NCI-H1092 treated with DMSO at 0.1 percent for 48 hours (cell line): Measurements from ENCODE around the gene PTPN13.

ENCODE experiments used
- DNase-seq: peaks from one replicate; lab custom pipeline; 2025; lab: John Stamatoyannopoulos, UW

The PTPN13 gene

DNA sequence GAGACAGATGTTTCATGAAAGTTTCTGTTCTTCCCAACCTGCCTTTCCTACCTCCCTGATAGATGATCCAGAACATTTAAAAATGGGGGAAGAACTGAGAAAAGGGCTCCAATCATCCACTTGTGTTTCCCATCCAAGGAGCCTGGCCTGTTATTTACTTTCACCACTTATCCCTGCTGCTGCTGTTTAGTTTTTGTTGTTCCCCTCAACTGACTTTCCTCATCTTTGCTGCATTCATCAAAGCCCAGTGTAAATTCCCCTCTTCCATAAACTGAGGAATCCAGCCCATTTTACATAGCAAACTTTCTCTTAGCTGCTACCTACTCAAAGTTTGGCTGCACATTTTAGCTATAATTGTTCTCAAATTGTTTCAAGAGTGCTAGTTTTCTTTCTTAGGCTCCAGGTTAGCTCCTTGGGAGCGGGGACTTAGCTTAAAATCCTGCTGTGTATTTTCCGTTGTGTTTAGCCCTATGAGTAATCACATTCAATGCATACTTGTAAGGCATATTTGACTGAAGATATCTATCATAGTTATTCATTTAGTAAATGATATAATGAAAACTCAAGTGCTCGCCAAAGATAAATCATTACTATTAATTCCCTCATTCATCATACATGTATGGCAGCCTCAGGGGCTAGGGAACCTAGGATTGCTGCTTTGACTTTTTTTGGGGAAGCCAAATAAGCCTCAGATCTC lies 1.4 kb upstream of the PTPN13 start:
- no peak for DNase-seq

DNA sequence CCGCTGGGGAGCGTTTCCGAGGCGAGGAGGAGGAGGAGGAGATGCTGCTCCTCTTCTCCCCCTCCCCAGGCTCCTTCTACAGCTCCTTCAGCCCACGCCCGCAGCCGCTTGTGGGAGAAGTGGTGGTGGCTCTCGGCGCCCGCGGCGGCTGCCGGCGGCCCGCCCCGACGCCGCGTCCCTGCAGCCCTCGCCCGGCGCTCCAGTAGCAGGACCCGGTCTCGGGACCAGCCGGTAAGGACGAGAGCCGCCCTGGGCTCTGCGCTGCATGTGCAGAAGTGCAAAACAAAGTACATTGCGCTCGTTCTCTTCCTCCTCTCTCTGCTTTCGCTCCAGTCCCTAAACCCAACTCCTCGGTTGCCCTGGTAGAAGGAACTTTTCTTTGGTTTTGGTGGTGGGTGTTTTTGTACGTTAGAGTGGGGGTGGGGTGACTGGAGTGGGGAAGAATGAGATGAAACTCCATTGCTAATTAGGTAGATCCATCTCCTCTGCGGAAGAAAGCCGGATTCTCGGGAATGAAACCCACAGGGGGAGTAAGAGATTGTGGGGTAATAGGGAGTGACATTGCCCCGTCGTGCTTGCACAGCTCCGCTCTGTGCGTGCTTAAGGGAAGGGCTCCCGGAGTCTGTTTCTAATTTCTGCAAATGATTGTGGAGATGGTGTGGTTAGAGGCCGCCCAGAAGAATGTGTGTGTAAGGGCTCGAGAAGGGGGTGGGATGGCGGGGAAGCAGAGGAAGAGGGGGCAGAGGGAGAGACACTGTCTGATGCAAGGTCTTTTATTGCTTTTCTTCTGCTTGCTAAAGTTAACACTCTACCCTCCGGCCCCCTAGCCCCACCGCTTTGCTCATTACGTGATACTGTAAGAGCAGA lies 677 bp downstream of the PTPN13 start:
- no peak for DNase-seq

DNA sequence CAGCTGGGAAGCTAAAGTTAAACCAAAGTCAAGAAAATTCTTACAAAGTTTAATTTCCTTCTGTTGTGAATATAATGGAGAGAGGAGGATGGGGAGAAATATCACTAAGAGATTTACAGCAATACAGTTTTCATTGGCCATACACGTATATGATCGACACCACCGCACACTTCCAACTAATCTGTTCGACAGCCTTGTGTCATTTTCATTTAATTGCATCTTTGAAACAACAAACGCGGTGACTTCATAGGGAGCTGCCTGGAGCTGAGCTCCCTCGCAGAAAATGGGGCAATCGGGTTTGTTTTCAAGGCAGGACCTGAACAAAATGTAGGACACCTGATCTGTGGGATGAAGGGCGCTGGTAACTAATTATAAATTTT lies 1.3 kb downstream of the PTPN13 start:
- no peak for DNase-seq

DNA sequence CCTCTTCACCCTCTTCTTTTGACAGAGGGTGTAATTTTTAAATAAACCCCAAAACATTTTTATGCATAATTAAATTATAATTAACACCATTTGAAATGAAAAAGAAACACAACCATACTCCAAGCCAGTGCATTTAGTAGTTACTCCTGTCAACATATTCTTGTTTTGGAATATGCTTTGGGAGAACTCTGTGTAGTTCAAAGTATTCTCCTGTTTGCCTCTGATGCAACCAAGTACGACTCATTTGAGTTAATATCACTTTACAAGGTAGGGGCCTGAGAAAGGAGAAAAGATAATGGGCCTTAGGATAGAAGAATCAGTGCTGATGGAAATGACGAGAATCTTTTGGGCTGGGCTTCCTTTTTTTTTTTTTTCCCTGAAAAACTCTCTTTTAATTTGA lies 2.7 kb downstream of the PTPN13 start:
- no peak for DNase-seq

DNA sequence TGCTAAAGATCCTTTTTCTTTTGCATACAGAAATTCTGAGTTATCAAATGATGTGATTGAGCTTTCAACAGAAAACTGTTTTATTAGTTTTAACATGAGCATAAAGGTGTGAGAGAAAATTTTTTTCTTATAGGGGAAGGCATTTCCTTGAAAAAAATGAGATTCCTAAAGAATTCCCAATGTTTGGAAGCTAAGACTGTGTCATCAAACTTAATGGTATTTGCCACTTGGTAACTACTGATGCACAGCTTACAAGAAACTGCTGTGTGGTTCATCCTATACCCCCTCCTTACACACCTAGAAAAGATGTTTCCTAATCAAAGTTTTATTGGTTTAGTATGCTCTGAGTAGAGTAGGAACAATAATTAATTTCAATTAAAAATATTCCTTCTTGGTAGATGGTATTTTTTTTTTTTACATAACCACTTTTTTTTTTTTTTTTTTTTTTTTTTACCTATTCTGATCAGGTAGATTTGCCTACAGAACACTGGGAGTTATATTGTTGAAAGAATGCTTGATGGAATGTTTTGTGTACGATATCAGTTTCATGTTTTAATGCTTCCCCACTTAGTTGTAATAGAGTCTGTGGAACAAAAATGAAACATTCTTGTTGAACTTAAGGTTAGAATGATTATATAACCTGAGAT lies 6.0 kb downstream of the PTPN13 start:
- DNase-seq: no peak

DNA sequence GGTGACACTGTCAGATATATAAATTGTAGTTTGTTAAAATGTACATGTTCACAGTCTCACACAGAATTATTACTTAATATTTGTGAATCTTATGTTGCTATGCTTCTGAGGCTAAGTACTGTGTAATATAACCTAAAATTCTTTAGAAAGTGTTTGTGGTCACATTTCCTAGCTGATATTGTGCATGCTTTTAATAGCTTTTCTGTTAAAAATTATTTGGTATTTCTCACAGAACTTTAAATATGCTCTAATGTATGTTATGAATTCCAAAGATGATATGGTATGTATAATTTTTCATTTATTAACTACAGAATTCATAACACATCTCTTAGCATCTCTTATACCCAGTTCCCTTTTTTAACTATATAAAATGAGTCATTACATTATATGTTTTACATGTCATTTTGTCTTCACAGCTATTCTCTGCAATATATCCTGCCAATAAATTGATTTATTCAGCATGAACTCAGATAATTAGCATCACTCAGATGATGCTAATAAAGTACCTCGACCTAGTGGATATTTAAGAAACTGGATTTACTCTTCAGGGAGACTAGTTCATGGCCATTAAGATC lies 9.3 kb downstream of the PTPN13 start:
- no peak for DNase-seq

DNA sequence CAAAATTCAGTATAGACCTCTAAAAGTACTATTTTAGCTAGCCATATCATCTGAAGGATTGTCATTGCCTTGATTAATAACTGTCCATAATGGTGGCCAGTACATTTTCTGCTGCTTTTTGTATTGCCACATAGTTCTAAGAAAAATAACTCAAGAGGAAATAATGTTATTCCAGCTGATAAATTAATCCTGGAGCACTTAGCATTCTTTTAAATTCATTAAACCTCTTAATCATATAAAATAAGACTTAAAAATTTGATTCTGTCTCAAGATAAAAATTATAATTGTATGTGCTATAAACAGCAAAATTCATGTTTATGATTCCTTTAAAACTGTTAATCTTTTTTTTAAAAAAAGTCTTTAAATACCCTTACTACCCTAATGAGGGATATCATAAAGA lies 12.7 kb downstream of the PTPN13 start:
- no peak for DNase-seq

DNA sequence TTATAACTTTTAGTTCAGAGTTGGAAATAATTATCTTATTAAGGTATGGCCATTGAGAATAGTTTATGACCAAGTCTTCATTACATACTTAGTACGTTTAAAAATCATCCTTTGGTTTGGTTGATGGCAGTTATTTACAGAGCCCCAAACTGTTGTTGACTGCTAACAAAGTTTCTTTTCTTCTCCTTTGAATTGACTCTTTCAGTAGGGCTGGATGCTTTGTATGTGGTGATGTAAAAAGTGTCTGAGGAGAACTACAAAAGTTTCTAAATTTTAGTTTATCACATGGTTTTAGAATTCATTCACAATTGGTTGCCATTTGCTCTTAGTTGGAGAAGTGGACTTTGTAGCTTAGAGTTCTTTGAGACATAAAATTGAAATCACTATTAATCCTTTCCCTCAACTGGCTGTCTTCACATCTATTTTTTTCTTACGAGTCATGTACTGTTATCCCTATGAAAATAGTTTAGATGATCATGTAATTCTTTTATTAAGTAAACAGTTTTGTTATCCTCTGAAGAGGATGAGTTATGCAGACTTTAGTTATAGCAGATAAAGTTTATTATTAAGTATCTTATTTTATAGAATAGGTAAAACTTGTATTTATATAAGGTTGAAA lies 14.8 kb downstream of the PTPN13 start:
- no peak for DNase-seq

DNA sequence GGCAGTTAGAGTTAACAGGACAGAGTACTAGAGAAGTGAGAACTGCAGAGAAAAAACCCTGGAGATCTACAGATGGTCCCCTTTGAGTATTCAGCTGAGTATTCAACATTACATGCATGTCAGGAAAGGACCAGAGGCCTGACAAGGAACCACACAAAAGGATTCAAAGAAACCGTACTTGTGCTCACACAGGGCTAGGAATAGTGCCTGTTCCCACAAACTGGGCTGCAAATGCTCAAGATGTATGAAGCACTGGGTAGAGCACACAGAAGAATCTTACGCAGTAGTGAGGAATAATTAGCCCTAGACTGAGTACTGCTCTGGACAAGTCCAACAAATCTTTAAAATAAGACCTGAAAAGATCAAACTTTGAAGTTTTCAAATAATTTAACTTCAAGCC lies 17.6 kb downstream of the PTPN13 start:
- DNase-seq: no peak

DNA sequence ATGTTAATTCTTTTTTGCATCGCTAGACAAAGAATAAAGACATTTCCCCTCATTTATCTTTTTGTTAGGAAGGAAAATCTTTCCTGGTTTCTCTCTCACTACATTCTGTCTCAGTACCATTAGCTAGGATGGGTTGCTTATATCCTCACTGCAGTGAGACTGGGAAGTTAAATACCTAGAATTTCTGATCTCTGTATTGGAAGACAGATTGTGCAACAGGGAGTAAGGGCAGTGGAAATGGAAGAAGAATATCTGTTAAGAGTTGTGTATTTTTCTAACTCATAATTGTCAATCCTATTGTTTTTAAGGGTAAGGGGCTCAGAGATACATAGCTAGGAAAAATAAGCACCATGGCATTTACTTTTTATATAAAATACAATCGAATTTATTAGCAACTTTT lies 19.6 kb downstream of the PTPN13 start:
- DNase-seq: no peak

DNA sequence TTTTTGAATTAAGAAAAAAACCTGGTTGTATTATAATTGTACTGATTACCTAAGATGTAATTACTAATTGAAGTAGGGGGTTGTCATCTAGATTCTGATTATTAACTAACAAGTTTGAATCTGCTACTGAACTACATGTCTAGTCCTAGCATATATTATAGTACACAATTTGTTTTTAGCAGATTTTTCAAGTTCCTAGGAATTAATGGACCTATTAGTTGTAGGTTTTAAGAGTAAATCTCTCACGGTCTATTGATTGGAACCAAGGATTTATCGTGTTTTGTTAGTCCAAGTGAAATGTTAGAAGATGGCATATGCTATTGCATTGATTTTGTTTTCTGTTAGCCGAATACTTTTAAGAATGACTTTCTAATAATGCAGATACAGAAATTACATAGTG lies 20.8 kb downstream of the PTPN13 start:
- no peak for DNase-seq

DNA sequence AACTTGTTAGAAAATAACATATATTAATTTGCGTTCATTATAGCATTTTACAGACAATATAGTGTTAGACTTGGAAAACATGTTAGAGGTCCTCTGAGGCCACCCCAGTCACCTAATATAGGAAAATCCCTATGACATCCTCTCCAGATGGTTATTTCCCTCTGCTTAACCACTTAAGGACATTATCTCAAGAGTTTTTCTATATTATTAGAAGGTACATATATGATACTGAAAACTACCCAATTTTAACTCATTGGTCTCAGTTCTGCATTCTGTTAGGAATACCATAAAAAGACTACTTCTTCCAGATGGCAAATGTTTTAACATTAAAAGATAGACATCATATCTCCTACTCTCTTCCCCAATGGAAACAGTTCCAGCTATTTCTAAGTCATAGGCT lies 21.4 kb downstream of the PTPN13 start:
- no peak for DNase-seq

DNA sequence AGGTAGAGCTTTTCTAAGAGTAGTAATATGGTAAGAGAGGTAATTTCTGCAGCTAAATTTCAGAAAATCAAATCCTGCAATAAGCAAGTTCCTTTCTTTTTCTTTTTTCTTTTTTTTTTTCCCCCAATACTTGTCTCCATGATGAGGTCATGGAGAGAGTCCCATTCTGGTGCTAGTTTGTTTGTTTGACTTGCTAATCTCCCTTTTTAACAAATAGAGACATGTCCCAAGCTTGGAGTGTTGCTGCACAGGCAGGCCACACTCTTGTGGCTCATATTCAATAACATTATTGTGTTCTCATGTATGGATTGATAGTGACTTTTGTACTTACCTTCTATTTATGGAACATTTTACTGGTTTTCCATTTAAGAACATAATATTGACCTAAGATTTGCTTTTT lies 25.5 kb downstream of the PTPN13 start:
- no peak for DNase-seq

DNA sequence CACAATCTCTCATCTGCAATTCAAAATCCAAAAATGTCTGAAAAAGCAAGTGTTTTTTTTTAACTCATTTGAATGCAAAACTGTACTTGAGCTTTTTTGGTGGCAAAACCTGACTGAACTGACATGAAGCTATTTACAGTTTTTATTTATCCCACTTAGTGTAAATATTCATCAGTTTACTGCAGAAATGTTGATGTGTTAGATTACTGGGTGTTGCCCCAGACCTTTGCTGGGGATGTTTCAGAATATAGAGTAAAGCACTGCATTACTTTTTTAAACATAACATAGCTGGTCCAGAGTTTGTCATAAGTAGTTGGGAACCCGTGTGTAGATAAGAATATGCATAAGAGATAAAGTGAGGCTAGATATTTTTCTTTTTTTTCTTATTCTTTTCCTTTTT lies 27.3 kb downstream of the PTPN13 start:
- no peak for DNase-seq

DNA sequence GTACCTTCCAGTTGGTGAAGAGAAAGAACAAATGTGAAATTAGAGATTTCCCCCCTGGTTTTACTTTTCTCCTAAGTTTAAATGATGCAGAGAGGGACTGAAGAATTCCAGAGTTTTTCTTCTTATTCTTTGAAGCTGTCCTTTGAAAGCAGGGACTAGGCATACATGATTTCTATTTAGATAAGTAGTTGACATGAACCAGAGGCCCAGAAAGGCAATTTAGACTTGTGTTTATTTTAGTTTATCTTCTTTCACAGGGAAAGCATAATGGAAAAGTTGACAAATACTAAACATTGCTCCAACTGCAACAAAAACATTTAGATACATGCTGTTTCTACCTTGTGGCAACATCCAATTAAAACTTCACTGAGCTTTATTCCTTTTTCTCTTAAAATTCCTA lies 32.0 kb downstream of the PTPN13 start:
- DNase-seq: no peak

DNA sequence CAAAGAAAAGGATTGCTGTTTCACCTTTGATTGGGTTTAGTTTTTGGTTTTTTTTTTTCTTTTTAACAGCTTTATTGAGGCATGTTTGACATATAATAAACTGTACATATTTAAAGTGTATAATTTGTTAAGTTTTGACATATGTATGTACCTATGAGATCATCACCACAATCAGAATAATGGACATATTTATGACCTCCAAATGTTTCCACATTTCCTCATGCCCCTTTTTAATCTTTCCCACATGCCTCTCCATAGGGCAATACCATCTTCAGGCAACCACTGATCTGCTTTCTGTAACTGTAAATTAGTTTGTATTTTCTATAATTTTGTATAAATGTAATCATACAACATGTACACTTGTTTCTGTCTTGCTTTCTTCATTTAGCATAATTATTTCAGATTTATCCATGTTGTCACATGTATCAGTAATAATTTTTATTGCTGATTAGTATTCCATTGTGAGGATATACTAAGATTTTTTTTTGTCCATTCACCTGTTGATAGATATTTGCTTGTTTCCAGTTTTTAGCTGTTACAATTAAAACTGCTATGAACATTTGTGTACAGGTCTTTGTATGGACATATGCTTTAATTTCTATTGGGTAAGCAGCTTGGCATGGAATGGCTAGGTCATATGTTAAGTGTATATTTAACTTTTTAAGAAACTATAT lies 33.5 kb downstream of the PTPN13 start:
- no peak for DNase-seq

DNA sequence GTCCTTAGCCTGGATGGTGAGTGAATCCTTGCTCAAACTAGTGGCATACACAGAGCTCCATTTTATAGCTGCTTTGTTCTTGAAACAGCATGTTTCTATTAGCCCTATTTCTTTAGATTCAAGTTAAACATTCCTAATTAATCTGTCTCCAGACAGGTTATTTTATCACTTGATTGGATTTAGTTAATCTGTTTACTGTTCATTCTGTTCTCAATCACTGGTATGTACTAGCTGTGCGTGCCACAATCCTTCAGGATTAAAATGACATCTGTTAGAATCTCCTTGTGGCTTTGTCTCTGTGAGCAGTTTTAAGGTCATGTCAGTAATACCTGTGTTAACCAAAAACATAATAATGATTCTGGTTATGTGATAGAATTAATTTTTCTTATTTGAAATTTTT lies 36.5 kb downstream of the PTPN13 start:
- DNase-seq: no peak

DNA sequence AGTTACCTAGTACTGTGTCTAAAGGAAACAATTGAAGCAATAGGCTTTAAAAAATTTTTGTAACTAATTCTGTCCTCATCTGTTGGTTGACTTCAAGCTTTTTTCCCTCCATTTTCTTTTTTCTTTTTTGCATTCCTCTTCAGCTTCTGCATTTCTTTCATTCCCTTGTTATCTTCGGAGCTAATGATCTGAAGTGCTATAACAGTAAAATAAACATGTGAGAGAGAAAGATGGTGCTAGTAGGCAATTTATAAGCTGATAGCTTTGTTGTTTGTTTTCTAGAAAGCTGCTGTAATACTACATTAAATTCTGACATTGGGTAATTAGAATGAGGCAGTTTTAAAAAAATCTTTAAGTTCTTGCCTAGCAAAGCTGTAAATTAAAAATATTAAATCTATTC lies 37.1 kb downstream of the PTPN13 start:
- DNase-seq: no peak

DNA sequence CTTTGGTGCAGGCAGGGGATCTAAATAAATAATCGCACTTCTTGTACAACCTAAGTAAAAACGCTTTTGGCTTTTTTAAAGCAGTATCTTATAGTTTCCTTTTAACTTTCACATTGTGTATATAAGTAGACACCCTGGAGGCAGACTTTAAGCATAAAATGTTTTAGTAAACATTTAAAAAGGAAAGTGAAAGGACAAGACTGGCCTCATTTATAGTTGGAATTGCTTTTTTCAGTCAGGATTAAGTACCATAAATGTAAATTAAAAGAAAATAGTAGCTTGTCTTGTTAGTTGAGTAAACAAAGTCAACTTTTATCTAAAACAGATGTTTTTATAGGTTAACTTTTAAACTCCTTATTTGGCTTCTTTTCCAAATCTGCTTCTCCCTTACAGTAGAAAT lies 39.7 kb downstream of the PTPN13 start:
- no peak for DNase-seq

DNA sequence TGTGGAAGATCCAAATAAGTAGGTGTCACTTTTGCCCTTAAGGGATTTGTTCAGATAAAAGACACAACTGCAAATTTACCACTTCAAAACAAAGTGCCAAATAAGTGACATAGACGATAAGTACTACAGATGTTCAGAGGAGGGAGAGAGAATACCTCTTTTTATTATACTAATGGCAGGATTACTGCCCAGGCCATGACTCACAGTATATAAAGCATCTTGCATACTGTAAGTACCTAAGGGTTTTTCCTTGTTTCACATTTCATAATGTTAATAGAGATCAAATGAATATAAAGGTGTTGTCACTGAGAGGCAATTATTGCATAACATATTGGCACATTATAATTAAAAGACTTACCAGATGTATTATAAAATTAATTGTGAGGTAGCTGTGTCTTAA lies 46.4 kb downstream of the PTPN13 start:
- no peak for DNase-seq

DNA sequence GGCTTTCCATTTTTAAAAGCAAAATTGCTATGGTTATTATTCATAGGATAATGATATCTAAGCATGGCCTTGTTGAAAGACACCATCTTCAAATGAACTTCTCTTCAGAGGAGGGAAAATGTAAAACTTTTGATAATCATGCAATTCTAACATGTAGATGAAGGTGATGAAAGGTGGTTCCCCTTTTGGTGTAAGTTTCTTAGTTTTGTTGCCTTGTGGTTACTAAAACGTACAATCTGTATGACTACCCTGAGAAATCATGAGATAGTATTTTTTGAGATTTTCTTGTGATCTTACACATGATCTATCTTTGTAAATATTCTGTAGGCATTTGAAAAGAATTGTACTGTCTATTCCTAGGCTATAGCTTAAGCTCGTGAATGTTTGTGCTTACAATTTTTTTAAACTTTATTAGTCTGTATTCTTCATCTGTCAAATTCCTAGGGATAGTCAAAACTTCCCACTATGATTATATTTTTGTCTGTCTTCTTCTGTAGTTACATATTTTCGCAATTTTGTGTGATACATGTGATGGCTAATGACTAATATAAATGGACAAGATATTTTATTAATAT lies 47.5 kb downstream of the PTPN13 start:
- DNase-seq: no peak

DNA sequence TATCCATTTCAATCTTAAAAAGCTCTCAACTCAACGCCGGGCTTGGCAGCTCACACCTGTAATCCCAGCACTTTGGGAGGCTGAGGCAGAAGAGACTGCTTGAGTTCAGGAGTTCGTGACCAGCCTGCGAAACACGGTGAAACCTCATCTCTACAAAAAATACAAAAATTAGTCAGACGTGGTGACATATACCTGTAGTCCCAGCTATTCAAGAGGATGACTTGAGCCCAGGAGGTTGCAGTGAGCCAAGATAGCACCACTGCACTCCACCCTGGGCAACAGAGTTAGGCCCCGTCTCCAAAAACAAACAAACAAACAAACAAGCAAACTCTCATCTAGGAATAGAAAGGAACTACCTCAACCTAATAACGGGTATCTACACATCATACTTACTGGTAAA lies 50.8 kb downstream of the PTPN13 start:
- DNase-seq: no peak
